Colonic mucosa (tissue), 4 donors: ENCODE results near the gene BCAS3. TPM values are rescaled to one million over a fixed set of nuclear protein-coding genes. Genes with fewer than 3 reads are reported as not detected.

ENCODE experiments used
- DNase-seq: peaks from one replicate; pipeline ENCODE4 v3.0.0-alpha.2; 2020
- H3K27ac ChIP-seq: fragments of 200-600 bp; one replicate; pipeline ENCODE4 v1.8.0; 2021
- H3K27me3 ChIP-seq: fragments of 200-600 bp; one replicate; pipeline ENCODE4 v1.8.0; 2021
- H3K36me3 ChIP-seq: fragments of 200-600 bp; one replicate; pipeline ENCODE4 v1.8.0; 2021
- H3K4me1 ChIP-seq: fragments of 200-600 bp; one replicate; pipeline ENCODE4 v1.8.0; 2021; ENCODE audit warnings: mild to moderate bottlenecking
- H3K4me3 ChIP-seq: fragments of 200-600 bp; one replicate; pipeline ENCODE4 v1.8.0; 2021
- H3K9ac ChIP-seq, 2 donors: one replicate each; pipeline ENCODE4 v1.7.0; 2013; ENCODE audit warnings: control low read depth in 2 of 2, low read depth in 2 of 2, low read length in 2 of 2
- H3K9me3 ChIP-seq: fragments of 200-600 bp; one replicate; pipeline ENCODE4 v1.8.0; 2021
- intact Hi-C: fragments of 100-400 bp; cut with DNase I; formaldehyde crosslinking; loops from one replicate; pipeline ENCODE4 v1.14.1; 2022
- total RNA-seq, 2 donors: library from RNA; stranded (reverse); fragmentation: NEBNext Ultra II Directional in 1 of 2; extraction: Animal tissue kit (Norgen Biotek cat#: 25700) in 1 of 2; gene quantifications; one replicate each; pipeline ENCODE4 v1.2.1, GENCODE V29; 2021
- TF ChIP-seq, protein P1 (sequence below): fragments of 200-600 bp; IDR thresholded peaks from one replicate; pipeline ENCODE4 v1.8.0; 2022; ENCODE audit warnings: antibody characterized with exemption, mild to moderate bottlenecking
- donor health status: healthy.
- donor health status: DM: no; HTN: no; CAD: no.
- donor health status: DM: no; HTN: no; CAD: no.

BCAS3 gene
- total RNA-seq, 2 donors from 2014 or later, result 11.0 to 17.8 TPM

DNA sequence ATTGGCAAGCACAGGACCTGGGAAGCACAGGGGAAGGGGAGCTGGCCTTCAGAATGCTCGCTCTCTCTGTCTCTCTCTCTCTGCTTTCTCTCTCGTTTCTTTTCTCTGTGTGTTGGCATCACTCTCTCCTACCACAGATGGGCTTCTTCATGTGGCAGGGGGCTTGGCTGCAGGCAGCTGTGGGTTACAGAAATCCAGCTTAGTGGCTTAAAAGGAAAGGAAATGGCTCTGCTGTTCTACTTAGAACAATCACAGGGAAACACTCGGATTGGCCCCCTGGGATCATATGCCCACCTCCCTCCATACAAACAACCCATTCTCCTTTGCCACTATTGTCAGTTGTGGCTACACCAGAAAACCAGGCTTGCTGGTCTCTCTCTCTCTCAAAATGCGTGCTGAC lies 742.4 kb downstream of the BCAS3 start:
- TF ChIP-seq, protein P1, sequence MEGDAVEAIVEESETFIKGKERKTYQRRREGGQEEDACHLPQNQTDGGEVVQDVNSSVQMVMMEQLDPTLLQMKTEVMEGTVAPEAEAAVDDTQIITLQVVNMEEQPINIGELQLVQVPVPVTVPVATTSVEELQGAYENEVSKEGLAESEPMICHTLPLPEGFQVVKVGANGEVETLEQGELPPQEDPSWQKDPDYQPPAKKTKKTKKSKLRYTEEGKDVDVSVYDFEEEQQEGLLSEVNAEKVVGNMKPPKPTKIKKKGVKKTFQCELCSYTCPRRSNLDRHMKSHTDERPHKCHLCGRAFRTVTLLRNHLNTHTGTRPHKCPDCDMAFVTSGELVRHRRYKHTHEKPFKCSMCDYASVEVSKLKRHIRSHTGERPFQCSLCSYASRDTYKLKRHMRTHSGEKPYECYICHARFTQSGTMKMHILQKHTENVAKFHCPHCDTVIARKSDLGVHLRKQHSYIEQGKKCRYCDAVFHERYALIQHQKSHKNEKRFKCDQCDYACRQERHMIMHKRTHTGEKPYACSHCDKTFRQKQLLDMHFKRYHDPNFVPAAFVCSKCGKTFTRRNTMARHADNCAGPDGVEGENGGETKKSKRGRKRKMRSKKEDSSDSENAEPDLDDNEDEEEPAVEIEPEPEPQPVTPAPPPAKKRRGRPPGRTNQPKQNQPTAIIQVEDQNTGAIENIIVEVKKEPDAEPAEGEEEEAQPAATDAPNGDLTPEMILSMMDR, result no peak
- Histone ChIP-seq H3K27ac (no peak overlapping the region), H3K4me1 (no peaks in the 10 kb centered on the region), H3K36me3 (no peaks in the 10 kb centered on the region), H3K4me3 (no peak overlapping the region), H3K9me3 (no peaks in the 10 kb centered on the region), H3K9ac (no peak overlapping the region), H3K27me3 (no peaks in the 10 kb centered on the region)
- DNase-seq, result no peak
- intact Hi-C loops, result no loop called here

DNA sequence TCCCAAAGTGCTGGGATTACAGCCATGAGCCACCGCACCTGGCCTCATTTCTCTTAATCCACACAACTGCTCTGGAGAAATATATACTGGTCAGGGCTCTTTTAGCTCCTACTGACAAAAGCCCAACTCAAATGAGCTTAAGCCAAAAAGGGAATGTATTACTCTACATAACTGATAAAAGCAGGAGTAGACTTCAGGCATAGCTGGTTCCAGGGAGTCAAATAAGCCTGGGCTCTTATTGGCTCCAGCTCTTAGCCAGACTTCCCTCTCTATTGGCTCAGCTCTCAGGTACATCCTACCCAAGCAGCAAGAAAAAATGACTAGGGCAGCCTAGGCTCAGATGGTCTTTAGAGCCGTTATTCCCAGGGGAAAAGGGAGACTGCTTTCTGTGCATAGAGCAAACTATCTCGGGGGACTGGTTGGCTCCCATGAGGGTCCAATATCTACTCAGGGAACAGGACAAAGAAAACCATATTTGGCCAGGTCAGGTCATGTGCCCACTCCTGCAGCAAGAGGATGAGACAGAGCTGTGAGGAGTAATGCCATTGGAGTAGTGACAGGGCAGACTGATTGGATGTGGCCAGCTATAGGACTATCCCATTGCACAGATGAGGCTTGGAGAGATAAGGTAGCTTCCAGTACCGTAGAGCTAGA lies 743.2 kb downstream of the BCAS3 start:
- DNase-seq, result no peak
- H3K4me1 ChIP-seq, result no peaks in the 10 kb centered on the region
- H3K36me3 ChIP-seq, result no peaks in the 10 kb centered on the region
- H3K27ac ChIP-seq, result no peak overlapping the region
- no peak overlapping the region for H3K9ac ChIP-seq
- intact Hi-C loops, result no loop called here
- H3K4me3 ChIP-seq, result no peak overlapping the region
- H3K9me3 ChIP-seq, result no peaks in the 10 kb centered on the region
- H3K27me3 ChIP-seq, result no peaks in the 10 kb centered on the region
- TF ChIP-seq, protein P1, result no peak

DNA sequence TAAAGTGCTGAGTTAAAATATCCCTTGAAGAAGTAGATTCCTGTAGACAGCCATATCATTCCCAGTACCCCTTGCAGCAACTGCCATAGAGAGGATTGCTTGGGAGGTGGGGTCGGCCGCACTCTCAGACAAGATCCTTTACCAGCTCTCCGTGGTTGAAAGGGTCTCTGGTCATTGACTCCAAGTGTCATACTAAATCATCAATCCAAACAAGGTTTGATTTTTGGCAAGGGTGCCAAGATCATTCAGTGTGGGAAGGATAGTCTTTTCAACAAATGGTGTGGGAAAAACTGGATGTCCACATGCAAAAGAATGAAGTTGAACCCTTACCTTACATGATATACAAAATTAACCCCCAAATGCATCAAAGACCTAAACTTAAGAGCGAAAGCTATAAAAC lies 743.8 kb downstream of the BCAS3 start:
- TF ChIP-seq, protein P1, result no peak
- H3K9me3 ChIP-seq, result no peaks in the 10 kb centered on the region
- no peak overlapping the region for H3K27ac ChIP-seq
- H3K4me3 ChIP-seq, result no peak overlapping the region
- intact Hi-C loops, result no loop called here
- no peak overlapping the region for H3K9ac ChIP-seq
- DNase-seq, result no peak
- H3K4me1 ChIP-seq, result no peaks in the 10 kb centered on the region
- H3K27me3 ChIP-seq, result no peaks in the 10 kb centered on the region
- no peaks in the 10 kb centered on the region for H3K36me3 ChIP-seq

DNA sequence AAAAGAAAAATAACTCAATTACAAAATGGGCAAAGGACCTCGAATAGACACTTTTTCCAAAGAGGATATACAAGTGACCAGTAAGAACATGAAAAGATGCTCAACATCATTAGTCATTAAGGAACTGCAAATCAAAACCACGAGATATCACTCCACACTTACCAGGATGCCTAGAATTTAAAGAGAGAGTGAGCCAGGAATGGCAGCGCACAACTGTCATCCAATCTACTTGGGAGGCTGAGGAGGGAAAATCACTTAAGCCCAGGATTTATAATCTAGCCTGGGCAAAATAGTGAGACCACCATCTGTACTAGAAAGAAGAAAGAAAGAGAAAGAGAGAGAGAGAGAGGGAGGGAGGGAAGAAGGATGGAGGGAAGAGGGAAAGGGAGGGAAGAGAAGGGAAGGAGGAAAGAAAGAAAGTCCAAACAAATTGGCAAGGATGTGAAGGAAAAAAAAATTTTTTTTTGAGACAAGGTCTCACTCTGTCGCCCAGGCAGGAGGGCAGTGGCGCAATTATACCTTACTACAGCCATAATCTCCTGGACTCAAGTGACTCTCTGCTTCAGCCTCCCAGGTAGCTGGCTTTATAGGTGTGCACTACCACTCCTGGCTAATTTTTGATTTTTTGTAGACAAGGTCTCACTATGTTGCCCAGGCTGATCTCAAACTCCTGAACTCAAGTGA lies 744.6 kb downstream of the BCAS3 start:
- no peaks in the 10 kb centered on the region for H3K9me3 ChIP-seq
- TF ChIP-seq, protein P1, result no peak
- H3K36me3 ChIP-seq, result no peaks in the 10 kb centered on the region
- no peak overlapping the region for H3K27ac ChIP-seq
- DNase-seq, result no peak
- no peak overlapping the region for H3K9ac ChIP-seq
- intact Hi-C loops, result no loop called here
- H3K4me1 ChIP-seq, result no peaks in the 10 kb centered on the region
- H3K27me3 ChIP-seq, result no peaks in the 10 kb centered on the region
- H3K4me3 ChIP-seq, result no peak overlapping the region

DNA sequence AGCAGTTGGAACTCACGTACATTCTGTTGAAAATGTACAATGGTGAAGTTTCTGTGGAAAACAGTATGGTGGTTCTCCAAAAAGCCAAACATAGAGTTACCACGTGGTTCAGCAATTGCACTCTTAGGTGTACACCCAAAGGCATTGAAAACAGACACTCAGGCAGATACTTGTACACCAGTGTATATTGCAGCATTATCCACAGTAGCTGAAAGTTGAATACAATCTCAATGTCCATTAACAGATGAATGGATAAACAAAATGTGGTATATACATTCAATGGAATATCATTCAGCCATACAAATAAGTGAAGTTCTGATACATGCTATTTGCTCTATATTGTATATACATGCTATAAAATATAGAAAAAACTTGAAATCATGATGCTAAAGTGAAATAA lies 745.2 kb downstream of the BCAS3 start:
- no peak for DNase-seq
- no peaks in the 10 kb centered on the region for H3K27me3 ChIP-seq
- intact Hi-C loops, result no loop called here

More for the DNA sequence above, 745.2 kb downstream of the BCAS3 start:
- TF ChIP-seq, protein P1, result no peak
- no peaks in the 10 kb centered on the region for H3K36me3 ChIP-seq
- H3K9me3 ChIP-seq, result no peaks in the 10 kb centered on the region
- H3K4me3 ChIP-seq, result no peak overlapping the region
- no peak overlapping the region for H3K9ac ChIP-seq
- H3K27ac ChIP-seq, result no peak overlapping the region
- no peaks in the 10 kb centered on the region for H3K4me1 ChIP-seq
